HL-60 (cell line): ENCODE results near the gene ODF2.

Experiments used
- DNase-seq, 2 experiments: peaks; one replicate each; pipeline ENCODE4 v3.0.0-alpha.2; 2010 to 2020; ENCODE audit warnings: low read depth in 1 of 2, low spot score in 1 of 2
- H3K27ac ChIP-seq: fragments of 250-450 bp; sonication (Bioruptor Pico); replicated peaks from 2 replicates; pipeline ENCODE4 v1.5.1; 2020; ENCODE audit warnings: mild to moderate bottlenecking, moderate library complexity
- H3K27me3 ChIP-seq: fragments of 250-450 bp; sonication (Bioruptor Pico); 2 replicates; pipeline ENCODE4 v1.5.1; 2021; ENCODE audit warnings: mild to moderate bottlenecking, moderate library complexity; ENCODE audit not compliant: insufficient read depth, poor library complexity, severe bottlenecking
- H3K4me3 ChIP-seq: replicated peaks from 2 replicates; pipeline ENCODE4 v1.5.1; 2011; ENCODE audit warnings: mild to moderate bottlenecking, control low read depth, low read length; ENCODE audit not compliant: insufficient read depth
- CTCF ChIP-seq: IDR thresholded peaks from one replicate; pipeline ENCODE4 v1.5.1; 2011; ENCODE audit warnings: low read length, control low read depth, inconsistent platforms; ENCODE audit not compliant: insufficient read depth
- GABPA ChIP-seq: IDR thresholded peaks from 2 replicates; pipeline ENCODE4 v1.6.1; 2012; ENCODE audit warnings: low read depth
- POLR2AphosphoS5 ChIP-seq: IDR thresholded peaks from 2 replicates; pipeline ENCODE4 v1.6.1; 2012; ENCODE audit warnings: low read depth
- REST ChIP-seq: IDR thresholded peaks from 2 replicates; pipeline ENCODE4 v1.6.1; 2012; ENCODE audit warnings: low read depth; ENCODE audit not compliant: insufficient replicate concordance
- SPI1 ChIP-seq: IDR thresholded peaks from 2 replicates; pipeline ENCODE4 v1.6.1; 2012; ENCODE audit warnings: low read depth, mild to moderate bottlenecking, borderline replicate concordance

ODF2 gene

GRCh38 chr9:128512820-128513219 lies 57.0 kb downstream of the ODF2 start:
- TF ChIP-seq SPI1, result no peak
- no peak for TF ChIP-seq GABPA
- no peak for DNase-seq
- no peak overlapping the region for H3K27ac ChIP-seq
- no peaks in the 10 kb centered on the region for H3K27me3 ChIP-seq
- no peak overlapping the region for H3K4me3 ChIP-seq

GRCh38 chr9:128521956-128522355 lies 66.2 kb downstream of the ODF2 start:
- Histone ChIP-seq H3K27ac (no peak overlapping the region), H3K4me3 (no peak overlapping the region), H3K27me3 (no peaks in the 10 kb centered on the region)
- no peak for DNase-seq
- TF ChIP-seq REST, result no peak
- no peak for TF ChIP-seq SPI1
- TF ChIP-seq GABPA, result no peak

GRCh38 chr9:128523199-128523925 lies 67.6 kb downstream of the ODF2 start:
- TF ChIP-seq CTCF (no peak), SPI1 (no peak), REST (no peak), POLR2AphosphoS5 (no peak), GABPA (no peak)
- Histone ChIP-seq H3K27ac (no peak overlapping the region), H3K27me3 (no peaks in the 10 kb centered on the region), H3K4me3 (no peak overlapping the region)
- no peak for DNase-seq

GRCh38 chr9:128526720-128527119 lies 70.9 kb downstream of the ODF2 start:
- no peak overlapping the region for H3K27ac ChIP-seq
- H3K4me3 ChIP-seq, result no peak overlapping the region
- TF ChIP-seq REST (no peak), SPI1 (no peak), POLR2AphosphoS5 (no peak), GABPA (no peak)
- no peaks in the 10 kb centered on the region for H3K27me3 ChIP-seq
- DNase-seq, result no peak
